Measurements from ENCODE around the gene KDM6A.
"Not testable (repeated sequence)": the region's sequence is repeated elsewhere in the genome, so short reads cannot be mapped to it uniquely, and the experiment has no call there.

KDM6A gene

GRCh38 chrX:44889824-44890223 lies 16.8 kb downstream of the KDM6A start:
- H3K4me3 ChIP-seq (replicated peaks; ENCODE audit: low read depth, low read length) = no peak overlapping the region
- no peak for TF ChIP-seq CTCF (IDR thresholded peaks at IDR 0.05; ENCODE audit: low read depth, low read length, missing control alignments)
- DNase-seq (ENCODE audit: extremely low read depth, low read depth) = no peak

GRCh38 chrX:44890247-44890646 lies 17.3 kb downstream of the KDM6A start:
- no peak for TF ChIP-seq CTCF (IDR thresholded peaks at IDR 0.05; ENCODE audit: low read depth, low read length, missing control alignments)
- DNase-seq (ENCODE audit: extremely low read depth, low read depth) = no peak
- no peak overlapping the region for H3K4me3 ChIP-seq (replicated peaks; ENCODE audit: low read depth, low read length)

- DNase-seq (ENCODE audit: extremely low read depth, low read depth); H3K4me3 ChIP-seq (replicated peaks; ENCODE audit: low read depth, low read length): not testable (repeated sequence)
These were observed 17.7 kb downstream of the KDM6A start for GRCh38 chrX:44890687-44891086.

- no peak for DNase-seq (ENCODE audit: extremely low read depth, low read depth)
- TF ChIP-seq CTCF (IDR thresholded peaks at IDR 0.05; ENCODE audit: low read depth, low read length, missing control alignments) = no peak
- H3K4me3 ChIP-seq (replicated peaks; ENCODE audit: low read depth, low read length) = no peak overlapping the region
These were observed 18.7 kb downstream of the KDM6A start for GRCh38 chrX:44891642-44892041.

GRCh38 chrX:44896876-44897186 lies 23.8 kb downstream of the KDM6A start:
- DNase-seq (ENCODE audit: extremely low read depth, low read depth) = no peak
- no peak for TF ChIP-seq CTCF (IDR thresholded peaks at IDR 0.05; ENCODE audit: low read depth, low read length, missing control alignments)
- H3K4me3 ChIP-seq (replicated peaks; ENCODE audit: low read depth, low read length) = no peak overlapping the region

GRCh38 chrX:44897539-44897938 lies 24.6 kb downstream of the KDM6A start:
- H3K4me3 ChIP-seq (replicated peaks; ENCODE audit: low read depth, low read length) = no peak overlapping the region
- no peak for DNase-seq (ENCODE audit: extremely low read depth, low read depth)
- TF ChIP-seq CTCF (IDR thresholded peaks at IDR 0.05; ENCODE audit: low read depth, low read length, missing control alignments) = no peak

GRCh38 chrX:44898411-44899221 lies 25.6 kb downstream of the KDM6A start:
- DNase-seq (ENCODE audit: extremely low read depth, low read depth) = no peak
- H3K4me3 ChIP-seq (replicated peaks; ENCODE audit: low read depth, low read length) = no peak overlapping the region

More at GRCh38 chrX:44898411-44899221, 25.6 kb downstream of the KDM6A start:
- TF ChIP-seq CTCF (IDR thresholded peaks at IDR 0.05; ENCODE audit: low read depth, low read length, missing control alignments) = no peak

Measured in HFF-Myc (cell line).